Liver (tissue), 9 donors: ENCODE results near the gene TLE7. TPM values are rescaled to one million over a fixed set of nuclear protein-coding genes. Genes with fewer than 3 reads are reported as not detected.

ENCODE experiments used
- DNase-seq: peaks from one replicate; pipeline ENCODE4 v3.0.0-alpha.2; 2017; ENCODE audit warnings: low spot score
- H3K27ac ChIP-seq, 2 donors: one replicate each; pipeline ENCODE4 v1.7.0; 2013; ENCODE audit warnings: inconsistent platforms in 2 of 2, low read length in 2 of 2, control low read depth in 1 of 2, low read depth in 1 of 2, mild to moderate bottlenecking in 1 of 2
- H3K27me3 ChIP-seq, 4 donors: one replicate each; pipeline versions ENCODE4 v1.6.1 to v1.7.0; 2013; ENCODE audit warnings: low read length in 3 of 4, inconsistent platforms in 1 of 4, mild to moderate bottlenecking in 1 of 4, moderate library complexity in 1 of 4; ENCODE audit not compliant: control insufficient read depth in 4 of 4, insufficient read depth in 4 of 4
- H3K36me3 ChIP-seq, 4 donors: one replicate each; pipeline versions ENCODE4 v1.6.1 to v1.7.0; 2013; ENCODE audit warnings: low read length in 3 of 4, mild to moderate bottlenecking in 3 of 4, low read depth in 1 of 4, moderate library complexity in 1 of 4; ENCODE audit not compliant: control insufficient read depth in 4 of 4, insufficient read depth in 3 of 4
- H3K4me1 ChIP-seq, 4 donors: one replicate each; pipeline versions ENCODE4 v1.6.1 to v1.7.0; 2013; ENCODE audit warnings: low read length in 3 of 4, mild to moderate bottlenecking in 3 of 4, moderate library complexity in 1 of 4; ENCODE audit not compliant: control insufficient read depth in 4 of 4, insufficient read depth in 4 of 4
- H3K4me3 ChIP-seq, 3 donors: one replicate each; pipeline versions ENCODE4 v1.6.1 to v1.7.0; 2013; ENCODE audit warnings: low read length in 3 of 3, control low read depth in 1 of 3, low read depth in 1 of 3, mild to moderate bottlenecking in 1 of 3
- H3K9ac ChIP-seq, 2 donors: one replicate each; pipeline ENCODE4 v1.7.0; 2013; ENCODE audit warnings: low read length in 2 of 2, mild to moderate bottlenecking in 2 of 2, moderate library complexity in 2 of 2, control low read depth in 1 of 2, low read depth in 1 of 2
- H3K9me3 ChIP-seq, 4 donors: one replicate each; pipeline versions ENCODE4 v1.6.1 to v1.7.0; 2013; ENCODE audit warnings: low read length in 3 of 4; ENCODE audit not compliant: control insufficient read depth in 4 of 4
- CTCF ChIP-seq: fragments of 150-350 bp; IDR thresholded peaks from 2 replicates; pipeline ENCODE4 v1.5.1; 2017; ENCODE audit warnings: improper control_type of control experiment, low read depth, low read length; ENCODE audit not compliant: missing input control
- EGR1 ChIP-seq, 2 donors: IDR thresholded peaks; 2 replicates each; pipeline ENCODE4 v1.6.1; 2016 to 2018; ENCODE audit warnings: antibody characterized with exemption in 2 of 2, low read depth in 2 of 2
- FOXA1 ChIP-seq: IDR thresholded peaks from 2 replicates; pipeline ENCODE4 v1.6.1; 2016; ENCODE audit warnings: antibody characterized with exemption
- FOXA2 ChIP-seq: IDR thresholded peaks from 2 replicates; pipeline ENCODE4 v1.6.1; 2016; ENCODE audit warnings: antibody characterized with exemption
- GABPA ChIP-seq, 2 donors: IDR thresholded peaks in 1 of 2; conservative IDR thresholded peaks in 1 of 2; 2 replicates each; pipeline ENCODE4 v1.6.1; 2016; ENCODE audit warnings: antibody characterized with exemption in 2 of 2, mild to moderate bottlenecking in 1 of 2, moderate library complexity in 1 of 2
- HNF4A ChIP-seq, 2 donors: conservative IDR thresholded peaks; 2 replicates each; pipeline ENCODE4 v1.6.1; 2016; ENCODE audit warnings: antibody characterized with exemption in 2 of 2, mild to moderate bottlenecking in 2 of 2
- HNF4G ChIP-seq: IDR thresholded peaks from 2 replicates; pipeline ENCODE4 v1.6.1; 2016; ENCODE audit warnings: antibody characterized with exemption
- JUND ChIP-seq, 2 donors: IDR thresholded peaks; 2 replicates each; pipeline ENCODE4 v1.6.1; 2016; ENCODE audit warnings: antibody characterized with exemption in 2 of 2
- NR2F2 ChIP-seq: IDR thresholded peaks from 2 replicates; pipeline ENCODE4 v1.6.1; 2016; ENCODE audit warnings: antibody characterized with exemption
- RAD21 ChIP-seq, 2 donors: IDR thresholded peaks; 2 replicates each; pipeline ENCODE4 v1.6.1; 2016; ENCODE audit warnings: antibody characterized with exemption in 2 of 2, mild to moderate bottlenecking in 2 of 2
- REST ChIP-seq: IDR thresholded peaks from 2 replicates; pipeline ENCODE4 v1.6.1; 2016; ENCODE audit warnings: antibody characterized with exemption, mild to moderate bottlenecking
- RXRA ChIP-seq, 2 donors: IDR thresholded peaks; 2 replicates each; pipeline ENCODE4 v1.6.1; 2017 to 2018; ENCODE audit warnings: antibody characterized with exemption in 2 of 2, mild to moderate bottlenecking in 1 of 2
- SP1 ChIP-seq: IDR thresholded peaks from 2 replicates; pipeline ENCODE4 v1.6.1; 2018; ENCODE audit warnings: antibody characterized with exemption, mild to moderate bottlenecking
- TAF1 ChIP-seq: conservative IDR thresholded peaks from 2 replicates; pipeline ENCODE4 v1.6.1; 2016; ENCODE audit warnings: antibody characterized with exemption, mild to moderate bottlenecking
- YY1 ChIP-seq: IDR thresholded peaks from 2 replicates; pipeline ENCODE4 v1.6.1; 2016; ENCODE audit warnings: antibody characterized with exemption, mild to moderate bottlenecking
- ZBTB33 ChIP-seq: IDR thresholded peaks from 2 replicates; pipeline ENCODE4 v1.6.1; 2016; ENCODE audit warnings: antibody characterized with exemption
- WGBS: extraction: QIAGEN DNeasy Blood & Tissue Kit; methylation state at CpG from one replicate; pipeline ENCODE4 v1.1.7; 2013; 5-methylcytosine and 5-hydroxymethylcytosine counted together
- polyA plus RNA-seq, 2 donors: library from polyadenylated mRNA; stranded (reverse) in 1 of 2; unstranded in 1 of 2; fragments of 200-250 nt in 1 of 2; fragments of >200 nt in 1 of 2; fragmentation: Nextera tagmentation in 1 of 2; extraction: Ambion mirVana in 1 of 2; gene quantifications; one replicate each; pipeline versions ENCODE4 v1.2.1 to v1.2.3, GENCODE V29; 2013 to 2015
- total RNA-seq, 2 donors: library from RNA; depleted of rRNA; stranded (reverse); fragments of >200 nt; gene quantifications; one replicate each; pipeline ENCODE4 v1.2.3, GENCODE V29; 2014
- TF ChIP-seq, protein P1 (sequence below): IDR thresholded peaks from 2 replicates; pipeline ENCODE4 v1.6.1; 2016; ENCODE audit warnings: antibody characterized with exemption
- TF ChIP-seq, protein P2 (sequence below): IDR thresholded peaks from 2 replicates; pipeline ENCODE4 v1.6.1; 2016; ENCODE audit warnings: antibody characterized with exemption
- donor health status: healthy.
- donor health status: healthy.
- donor health status: healthy.
- donor health status: healthy.
- donor health status: healthy.

The TLE7 gene
- total and polyA plus RNA-seq, 4 donors, result not detected

DNA sequence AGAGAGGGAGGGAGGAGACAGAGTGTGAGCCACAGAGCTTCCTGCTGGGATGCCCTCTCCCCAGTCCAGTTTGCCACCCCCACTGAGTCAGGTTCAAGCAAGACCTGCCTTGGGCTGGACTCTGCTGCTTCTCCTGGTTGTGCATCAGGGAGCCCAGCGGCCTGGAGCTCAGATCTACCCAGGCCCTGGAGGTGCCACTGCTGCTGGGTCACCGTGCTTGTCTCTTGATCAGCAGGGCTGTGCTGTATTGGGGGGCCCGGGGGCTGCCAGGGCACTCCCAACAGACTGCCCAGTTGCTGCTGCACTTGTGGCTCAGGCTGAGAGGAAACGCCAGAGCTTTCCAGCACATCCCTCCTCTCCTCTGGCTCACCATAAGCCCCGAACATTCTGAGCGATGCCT, 8.9 kb downstream of the TLE7 start:
- TF ChIP-seq SP1 (no peak), GABPA (IDR thresholded peaks at IDR 0.05 in 1 of 2, conservative IDR thresholded peaks at IDR 0.05 in 1 of 2) (no peak), RAD21 (IDR thresholded peaks at IDR 0.05) (no peak), HNF4A (conservative IDR thresholded peaks at IDR 0.05) (no peak), CTCF (no peak), YY1 (no peak), FOXA1 (no peak), ZBTB33 (no peak), HNF4G (no peak), JUND (IDR thresholded peaks at IDR 0.05) (no peak), RXRA (IDR thresholded peaks at IDR 0.05) (no peak), NR2F2 (no peak), REST (no peak), EGR1 (IDR thresholded peaks at IDR 0.05; ENCODE audit: low read depth in 2 of 2) (no peak), TAF1 (no peak), FOXA2 (no peak)
- TF ChIP-seq, protein P1, sequence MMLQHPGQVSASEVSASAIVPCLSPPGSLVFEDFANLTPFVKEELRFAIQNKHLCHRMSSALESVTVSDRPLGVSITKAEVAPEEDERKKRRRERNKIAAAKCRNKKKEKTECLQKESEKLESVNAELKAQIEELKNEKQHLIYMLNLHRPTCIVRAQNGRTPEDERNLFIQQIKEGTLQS, result no peak
- TF ChIP-seq, protein P2, sequence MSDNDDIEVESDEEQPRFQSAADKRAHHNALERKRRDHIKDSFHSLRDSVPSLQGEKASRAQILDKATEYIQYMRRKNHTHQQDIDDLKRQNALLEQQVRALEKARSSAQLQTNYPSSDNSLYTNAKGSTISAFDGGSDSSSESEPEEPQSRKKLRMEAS, result no peak
- H3K9ac ChIP-seq, result no peak overlapping the region
- H3K36me3 ChIP-seq, result no peaks in the 10 kb centered on the region
- DNase-seq, result no peak
- peaks cover 0 to 4% (median 2%) of the 10 kb centered on the region in 4 donors for H3K9me3 ChIP-seq
- no peaks in the 10 kb centered on the region for H3K4me1 ChIP-seq
- no peak overlapping the region for H3K27ac ChIP-seq
- H3K27me3 ChIP-seq, result peaks cover 0 to 3% (median 1%) of the 10 kb centered on the region in 4 donors
- no peak overlapping the region for H3K4me3 ChIP-seq
- WGBS, result 72% methylated on average over 6 of the region's 6 CpGs
